GM18498 (cell line): Measurements from ENCODE around the gene DYNC1I2.

ENCODE experiments used
- ATAC-seq: cut with Tn5 transposase; IDR thresholded peaks from one replicate; pipeline ENCODE4 v1.9.1; 2021; ENCODE audit warnings: mild to moderate bottlenecking, moderate library complexity; ENCODE audit not compliant: unreplicated experiment

The DYNC1I2 gene

DNA sequence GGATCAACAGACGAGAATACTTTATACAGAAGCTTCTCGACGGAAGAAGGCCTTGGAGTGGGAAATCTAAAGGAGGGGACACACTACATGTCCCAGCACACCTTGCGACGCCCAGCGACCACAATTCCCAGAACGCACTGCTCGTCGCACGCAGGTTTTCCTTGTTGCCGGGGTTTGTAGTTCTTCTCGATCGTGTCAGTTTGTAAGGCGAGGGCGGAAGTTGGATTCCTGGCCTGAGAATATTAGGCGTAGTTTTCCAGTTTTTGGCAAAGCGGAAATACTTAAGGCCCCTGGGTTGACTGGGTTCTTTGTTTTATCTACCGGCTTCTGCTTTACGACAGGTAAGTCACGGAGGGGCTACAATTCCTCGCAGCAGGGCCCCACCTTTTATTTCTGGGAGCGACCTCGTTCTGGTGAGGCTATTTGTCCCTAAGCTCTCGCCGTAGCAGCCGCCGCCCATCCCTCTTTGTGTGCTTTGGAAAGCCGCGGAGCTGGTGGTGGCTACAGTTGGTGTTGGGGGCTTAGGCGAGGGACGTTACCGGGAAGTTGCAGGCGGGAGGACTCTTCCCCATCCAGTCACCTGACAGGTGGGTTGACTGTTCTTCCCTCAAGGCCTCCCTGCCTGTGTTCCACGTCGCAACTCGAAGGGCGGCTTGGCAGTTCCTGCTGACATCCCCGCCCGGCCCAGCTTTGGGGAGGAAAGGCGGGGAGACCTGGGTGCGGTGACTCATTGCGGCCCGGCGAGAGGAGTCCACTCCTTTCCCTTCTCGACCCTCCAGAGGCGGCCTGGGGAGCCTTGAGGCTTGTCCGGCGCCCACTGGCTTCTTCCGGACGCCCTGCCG is at the start of gene DYNC1I2:
Gene DYNC1I2, plus strand, starts transcription at position 183 of the 842 bp plus-strand sequence. CDS start 2,687 bp downstream, outside the sequence.
- ATAC-seq = peak; percentile 87

DNA sequence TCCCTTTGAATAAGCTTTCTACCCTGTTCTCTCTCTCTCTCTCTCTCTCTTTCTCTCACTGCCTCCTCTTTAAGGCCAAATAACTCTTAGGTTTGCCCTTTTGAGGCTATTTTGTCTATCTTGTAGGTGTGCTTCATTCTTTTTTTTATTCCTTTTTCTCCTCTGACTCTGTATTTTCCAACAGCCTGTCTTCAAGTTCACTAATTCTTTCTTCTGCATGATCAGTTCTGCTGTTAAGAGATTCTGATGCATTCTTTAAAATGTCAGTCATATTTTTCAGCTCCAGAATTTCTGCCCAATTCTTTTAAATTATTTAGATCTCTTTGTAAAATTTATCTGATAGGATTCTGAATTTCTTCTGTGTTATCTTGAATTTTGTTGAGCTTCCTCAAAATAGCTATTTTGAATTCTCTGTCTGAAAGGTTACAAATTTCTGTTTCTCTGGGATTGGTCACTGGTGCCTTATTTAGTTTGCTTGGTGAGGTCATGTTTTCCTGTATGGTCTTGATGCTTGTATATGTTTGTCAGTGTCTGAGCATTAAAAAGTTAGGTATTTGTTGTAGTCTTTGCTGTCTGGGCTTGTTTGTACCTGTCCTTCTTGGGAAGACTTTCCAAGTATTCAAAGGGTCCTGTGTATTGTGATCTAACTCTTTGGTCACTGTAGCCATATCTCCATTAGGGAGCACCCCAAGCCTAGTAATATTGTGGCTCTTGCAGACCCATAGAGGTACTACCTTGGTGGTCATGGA is 35.4 kb upstream of the DYNC1I2 start:
- ATAC-seq = no peak

DNA sequence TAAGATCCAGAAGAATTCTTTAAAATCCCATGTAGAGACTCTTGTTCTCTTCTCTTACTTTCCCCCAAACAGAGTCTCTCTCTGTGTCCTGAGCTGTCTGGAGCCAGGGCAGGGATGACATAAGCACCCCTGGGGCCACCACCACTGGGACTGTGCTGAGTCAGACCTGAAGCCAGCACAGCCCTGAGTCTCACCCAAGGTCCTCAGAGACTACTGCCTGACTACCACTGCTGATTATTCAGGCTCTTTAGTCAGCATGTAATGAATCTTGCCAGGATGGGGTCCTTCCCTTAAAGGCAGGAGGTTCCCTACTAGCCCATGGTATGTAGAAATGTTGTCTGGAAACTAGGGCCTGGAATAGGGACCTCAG is 34.9 kb upstream of the DYNC1I2 start:
- peak; percentile 81 for ATAC-seq

DNA sequence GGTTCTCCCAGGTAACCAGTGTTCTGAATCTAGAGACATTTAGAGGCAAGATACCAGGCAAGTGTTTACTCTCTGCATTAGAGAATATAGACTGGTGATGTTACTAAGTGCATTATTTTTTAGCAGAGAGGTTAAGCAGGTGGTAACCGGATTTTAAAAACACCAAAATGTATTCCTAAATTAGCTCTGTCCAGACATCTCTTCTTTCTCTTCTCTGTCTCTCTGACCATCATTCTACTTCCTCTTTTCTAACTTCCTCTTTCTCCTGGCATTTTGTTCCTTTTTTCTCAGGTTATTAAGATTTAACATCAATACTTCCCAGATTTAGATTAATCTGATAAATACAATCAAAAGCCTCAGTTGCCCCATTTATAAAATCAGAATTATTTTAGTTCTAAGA is 31.7 kb upstream of the DYNC1I2 start:
- peak; percentile 52 for ATAC-seq

DNA sequence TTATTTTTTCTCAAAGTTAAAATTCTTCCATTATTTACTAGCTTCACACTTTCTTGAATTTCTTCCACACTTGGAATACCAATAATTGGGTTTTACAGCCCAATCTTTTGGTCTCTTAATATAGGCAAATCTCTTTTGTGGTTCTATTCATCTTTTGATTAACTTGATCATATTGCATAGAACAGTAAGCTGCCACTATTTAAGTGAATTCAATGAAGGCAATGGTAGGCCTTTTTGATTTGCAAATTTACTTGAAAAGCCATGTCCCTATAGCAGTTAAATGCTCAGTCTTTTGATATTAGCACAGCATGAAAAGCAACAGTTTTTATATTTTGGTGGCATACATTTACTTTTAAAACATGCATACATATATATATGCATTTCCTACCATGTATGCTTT is 20.2 kb upstream of the DYNC1I2 start:
- no peak for ATAC-seq

DNA sequence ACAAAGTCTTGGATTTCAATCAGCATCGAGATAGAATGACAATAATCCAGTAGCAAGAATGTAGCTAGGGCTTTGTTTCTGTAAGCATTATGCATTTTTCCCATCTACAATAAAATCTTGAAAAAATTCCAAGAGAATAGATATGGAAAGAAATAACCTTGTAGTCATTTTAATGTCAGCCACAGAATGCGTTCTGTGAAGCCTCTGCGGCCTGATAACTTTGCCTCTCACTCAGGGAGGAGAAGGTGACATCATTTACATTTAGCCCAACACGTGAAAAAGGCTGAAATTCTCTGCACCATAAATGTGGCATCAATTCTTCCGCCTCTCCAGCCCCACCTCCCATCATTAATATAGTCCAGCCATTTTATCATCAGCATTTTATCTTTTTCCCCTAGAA is 19.1 kb upstream of the DYNC1I2 start:
- no peak for ATAC-seq

DNA sequence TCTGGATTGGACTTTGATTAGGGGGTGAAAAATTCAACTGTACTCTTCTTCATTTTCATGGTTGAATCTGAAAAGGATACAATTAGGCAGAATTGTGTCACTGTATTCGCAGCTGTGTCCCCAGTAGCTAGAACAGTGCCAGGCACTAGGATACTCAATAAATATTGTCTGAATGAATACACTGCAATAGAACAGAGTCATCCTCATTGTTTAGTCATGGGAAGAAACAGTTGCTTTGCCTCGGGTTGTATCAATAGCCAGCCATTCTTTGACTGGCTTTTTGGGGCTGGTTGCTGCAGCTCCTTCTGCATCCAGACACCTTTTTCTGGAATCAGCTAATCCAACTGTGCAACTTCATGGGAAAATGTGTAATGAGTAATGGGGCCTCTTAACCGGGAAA is 18.1 kb upstream of the DYNC1I2 start:
- ATAC-seq = no peak

DNA sequence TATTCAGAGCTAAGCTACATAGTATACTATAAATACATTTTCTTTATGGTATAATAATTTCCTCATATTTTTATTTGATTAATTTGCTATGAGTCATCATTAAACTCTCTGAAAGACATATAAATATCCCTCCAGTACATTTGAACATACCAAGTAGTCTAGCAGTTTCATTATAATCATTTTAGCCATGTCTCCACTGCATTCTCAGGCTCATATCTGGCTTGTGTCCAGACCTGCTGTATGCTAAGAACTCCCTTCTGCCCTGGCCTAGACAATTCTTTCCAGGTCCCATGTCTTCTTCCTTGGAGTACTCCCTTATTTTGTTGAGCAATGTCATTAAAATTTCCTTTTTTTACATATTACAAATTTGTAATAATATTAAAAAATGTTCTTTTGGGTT is 16.6 kb upstream of the DYNC1I2 start:
- no peak for ATAC-seq

DNA sequence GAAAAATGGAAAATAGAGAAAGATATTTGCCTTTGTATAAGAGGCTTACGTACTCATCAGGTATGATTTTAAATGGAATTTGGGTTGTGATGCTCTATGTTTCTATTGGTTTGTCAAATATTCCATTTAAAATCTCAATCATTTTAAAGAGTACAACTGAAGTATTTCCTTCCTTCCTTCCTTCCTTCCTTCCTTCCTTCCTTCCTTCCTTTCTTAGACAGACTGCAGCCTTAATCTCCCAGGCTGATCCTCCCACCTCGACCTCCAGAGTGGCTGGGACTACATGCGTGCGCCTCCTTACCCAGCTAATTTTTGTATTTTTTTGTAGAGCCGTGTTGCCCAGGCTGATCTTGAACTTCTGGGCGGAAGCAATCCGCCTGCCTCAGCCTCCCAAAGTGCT is 15.4 kb upstream of the DYNC1I2 start:
- ATAC-seq = no peak

DNA sequence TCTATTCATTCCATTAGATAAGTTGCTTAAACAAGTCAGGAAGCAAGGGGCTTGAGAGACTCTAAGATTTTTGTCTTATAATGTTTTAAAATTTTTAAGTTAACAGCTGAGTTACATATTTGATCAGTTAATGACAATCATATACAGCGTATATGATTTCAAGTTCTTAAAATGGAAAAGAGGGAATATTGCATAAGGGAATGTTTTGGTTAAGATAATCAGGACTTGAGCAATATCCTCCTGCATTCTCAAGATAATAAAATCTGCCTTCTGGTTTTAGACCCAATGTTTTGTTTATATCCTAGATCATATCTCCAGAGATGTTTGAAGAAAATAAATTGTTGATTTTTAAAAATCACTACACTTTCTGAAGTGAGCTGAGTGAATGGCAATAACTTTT is 13.4 kb upstream of the DYNC1I2 start:
- no peak for ATAC-seq

DNA sequence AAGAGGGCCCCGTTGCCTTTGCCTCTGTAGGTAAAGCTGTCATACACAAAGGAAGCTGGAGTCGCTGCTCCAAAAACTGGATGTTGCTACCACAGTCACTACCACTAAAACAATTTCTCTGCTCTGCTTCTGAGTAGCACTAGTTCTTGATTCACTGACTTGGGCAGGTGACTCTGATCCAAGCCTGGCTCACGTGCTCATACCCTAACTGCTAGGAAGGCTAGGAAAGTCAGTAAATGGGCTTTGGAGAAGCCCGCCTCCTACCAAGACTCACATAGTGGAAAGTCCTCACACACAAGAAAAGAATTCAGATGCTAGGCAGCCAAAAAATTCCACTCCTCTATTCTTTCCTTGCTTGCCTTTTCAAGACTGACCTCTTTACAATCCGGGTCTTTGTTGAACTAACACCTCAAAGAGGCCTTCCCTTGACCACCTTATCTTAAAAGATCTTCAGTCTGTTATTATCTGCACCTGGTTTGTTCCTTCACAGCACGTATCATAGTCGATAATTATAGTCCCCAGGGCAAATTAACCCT is 11.4 kb upstream of the DYNC1I2 start:
- no peak for ATAC-seq

DNA sequence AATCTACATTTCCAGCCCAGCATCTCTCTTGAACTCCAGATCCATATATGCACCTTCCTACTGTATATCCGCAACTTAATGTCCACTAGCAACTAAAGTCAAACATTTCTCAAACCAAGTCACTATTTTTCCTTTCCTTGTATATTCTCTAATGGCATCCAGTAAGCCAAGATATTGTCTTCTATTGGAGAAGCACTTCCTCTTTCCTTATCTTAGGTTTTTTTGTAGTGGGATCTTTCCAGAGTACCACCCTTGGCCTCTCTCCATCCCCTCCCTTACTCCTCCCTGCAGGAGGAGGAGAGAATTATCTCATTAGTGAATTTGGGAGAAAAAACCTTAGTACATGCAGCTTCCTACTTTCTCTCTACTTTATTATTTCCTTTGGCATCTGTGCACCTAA is 8.7 kb upstream of the DYNC1I2 start:
- no peak for ATAC-seq

DNA sequence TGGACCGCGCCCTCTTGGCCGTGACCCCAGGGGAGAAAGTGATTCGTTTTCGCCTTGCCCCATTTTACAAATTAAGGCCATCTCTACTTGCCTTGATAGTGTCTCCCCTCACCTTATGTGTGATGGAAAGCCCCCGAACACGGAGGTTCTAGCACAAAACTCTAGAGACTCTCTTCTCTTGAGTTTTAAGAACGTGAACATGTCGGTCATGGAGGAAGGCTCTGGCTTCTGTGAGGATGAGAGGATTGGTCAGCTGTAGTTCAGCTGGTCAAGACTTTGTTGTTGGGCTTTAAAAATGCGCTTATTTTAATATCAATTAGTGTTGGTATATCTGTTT is 828 bp downstream of the DYNC1I2 start:
- ATAC-seq = peak; percentile 21

DNA sequence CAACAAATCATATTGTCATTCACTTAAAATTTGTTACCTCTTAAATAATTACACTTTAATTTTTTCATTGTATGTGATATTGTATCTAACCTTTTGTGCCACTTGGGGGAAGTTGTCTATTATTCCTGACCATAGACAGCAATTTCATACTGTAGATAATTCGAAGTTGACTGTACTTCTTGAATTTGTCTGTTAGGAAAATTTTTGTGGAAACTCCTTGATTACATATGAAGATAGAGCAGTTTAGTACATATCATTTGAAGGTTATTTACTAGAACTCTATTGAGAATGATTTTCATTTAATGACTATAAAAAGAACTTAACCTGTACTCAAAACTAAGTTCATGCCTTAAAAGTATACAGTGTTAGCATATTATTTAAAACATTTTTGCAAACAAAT is 5.1 kb downstream of the DYNC1I2 start:
- ATAC-seq = no peak

DNA sequence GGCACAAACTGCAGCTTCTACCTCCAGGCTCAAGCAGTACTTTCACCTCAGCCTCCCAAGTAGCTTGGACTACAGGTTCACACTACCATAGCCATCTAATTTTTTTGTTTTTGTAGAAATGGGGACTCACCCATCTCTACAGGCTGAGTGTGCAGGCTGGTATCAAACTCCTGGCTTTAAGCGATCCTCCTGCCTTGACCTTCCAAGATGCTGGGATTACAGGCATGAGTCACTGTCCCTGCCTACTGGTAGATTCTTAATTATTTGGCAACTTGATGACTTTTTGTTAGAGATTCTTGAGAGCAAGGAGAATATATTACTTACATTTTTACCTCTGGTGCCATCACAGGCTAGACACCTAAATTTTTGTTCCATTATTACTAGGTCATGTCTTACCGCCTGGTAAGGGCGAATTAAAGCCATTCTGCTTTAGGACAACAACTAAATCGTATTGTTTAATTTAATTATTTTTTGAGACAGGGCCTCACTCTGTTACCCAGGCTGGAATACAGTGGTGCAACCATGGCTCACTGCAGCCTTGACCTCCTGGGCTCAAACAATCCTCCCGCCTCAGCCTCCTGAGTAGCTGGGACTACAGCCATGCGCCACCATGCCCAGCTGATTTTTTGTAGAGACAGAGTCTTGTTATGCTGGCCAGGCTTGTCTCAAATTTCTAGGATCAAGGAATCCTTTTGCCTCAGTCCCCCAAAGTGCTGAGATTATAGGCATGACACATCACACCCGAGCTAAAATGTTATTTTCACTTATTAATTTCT is 15.7 kb downstream of the DYNC1I2 start:
- ATAC-seq = no peak

DNA sequence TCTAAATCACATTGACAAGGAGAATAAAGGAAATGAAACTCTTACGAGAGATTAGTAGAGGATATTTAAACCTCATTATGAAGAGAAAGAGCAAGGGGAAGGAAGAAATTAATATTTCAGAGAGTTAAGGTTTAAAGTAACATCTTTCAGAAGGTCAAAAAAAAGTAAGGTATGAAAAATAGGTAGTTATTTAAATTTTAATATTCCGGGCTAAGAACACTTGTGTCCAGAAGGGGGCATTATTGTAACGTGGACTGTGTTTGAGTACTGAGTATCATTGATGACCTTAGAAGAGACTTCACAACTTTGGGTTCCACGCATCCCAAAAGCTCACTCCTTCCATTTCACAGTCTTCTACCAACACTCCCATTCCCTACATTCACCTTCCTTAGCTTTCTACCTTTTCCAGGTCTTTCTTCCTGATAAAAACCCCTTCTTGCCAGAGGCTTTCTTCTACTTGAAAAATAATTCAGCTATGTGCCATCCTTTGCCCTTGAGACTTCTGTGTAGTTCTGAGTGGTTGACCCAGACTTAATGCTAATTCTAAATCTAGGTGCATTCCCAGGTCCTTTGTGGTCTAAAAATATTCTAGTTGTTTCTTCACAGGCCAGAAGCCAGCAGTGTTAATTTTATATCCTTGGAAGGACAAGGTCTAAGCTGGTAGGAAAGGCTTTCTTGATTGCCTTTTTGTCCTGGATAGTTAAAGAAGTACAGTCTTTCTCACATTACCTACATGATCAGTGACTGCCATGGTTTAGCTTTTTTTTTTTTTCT is 16.5 kb downstream of the DYNC1I2 start:
- no peak for ATAC-seq

DNA sequence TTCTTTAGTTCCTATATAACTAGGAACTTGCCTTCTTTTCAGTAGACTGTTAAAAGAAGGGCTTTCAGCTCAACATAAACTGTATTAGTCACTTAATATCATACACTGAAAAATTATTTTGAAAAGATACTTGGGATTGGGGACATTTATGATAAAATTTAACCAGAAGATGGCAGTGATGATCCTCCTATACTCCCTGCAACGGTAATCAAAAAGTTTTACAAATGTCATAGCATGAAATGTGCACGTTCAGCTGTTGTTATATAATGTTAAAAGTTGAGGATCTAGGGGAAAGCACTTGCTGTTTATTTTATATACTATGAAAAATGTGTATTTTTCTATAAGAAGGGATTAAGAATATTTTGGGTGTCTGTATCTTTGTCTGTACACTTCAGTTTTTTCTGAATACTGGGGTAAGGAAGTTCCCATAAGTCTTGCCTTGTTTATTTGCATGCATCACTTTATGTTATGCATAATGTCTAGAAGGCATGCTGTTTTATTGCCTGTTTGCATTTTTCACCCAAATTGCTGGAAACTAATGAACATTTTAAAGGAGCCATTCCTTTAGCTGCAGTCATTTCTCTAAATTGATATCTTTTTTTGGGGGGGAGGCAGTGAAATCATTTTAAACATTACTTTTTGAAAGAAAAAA is 19.0 kb downstream of the DYNC1I2 start:
- ATAC-seq = no peak

DNA sequence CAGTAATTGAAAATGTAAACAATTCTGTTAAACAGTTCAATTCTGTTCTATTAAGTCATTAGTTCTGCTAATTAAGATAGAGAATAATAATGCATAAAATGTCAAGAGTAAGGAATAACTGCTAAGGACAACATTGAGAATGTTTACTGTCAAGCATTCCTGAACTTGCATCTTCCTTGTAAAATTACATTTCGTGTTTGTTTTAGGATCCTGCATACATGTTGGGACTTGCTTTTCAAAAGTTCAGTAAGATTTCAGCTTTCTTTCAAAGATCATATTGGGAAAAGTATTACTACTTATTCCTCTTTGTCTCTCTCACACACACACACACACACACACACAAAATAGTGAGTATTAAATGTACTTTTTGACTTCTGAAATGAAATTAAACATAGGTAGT is 20.5 kb downstream of the DYNC1I2 start:
- no peak for ATAC-seq

DNA sequence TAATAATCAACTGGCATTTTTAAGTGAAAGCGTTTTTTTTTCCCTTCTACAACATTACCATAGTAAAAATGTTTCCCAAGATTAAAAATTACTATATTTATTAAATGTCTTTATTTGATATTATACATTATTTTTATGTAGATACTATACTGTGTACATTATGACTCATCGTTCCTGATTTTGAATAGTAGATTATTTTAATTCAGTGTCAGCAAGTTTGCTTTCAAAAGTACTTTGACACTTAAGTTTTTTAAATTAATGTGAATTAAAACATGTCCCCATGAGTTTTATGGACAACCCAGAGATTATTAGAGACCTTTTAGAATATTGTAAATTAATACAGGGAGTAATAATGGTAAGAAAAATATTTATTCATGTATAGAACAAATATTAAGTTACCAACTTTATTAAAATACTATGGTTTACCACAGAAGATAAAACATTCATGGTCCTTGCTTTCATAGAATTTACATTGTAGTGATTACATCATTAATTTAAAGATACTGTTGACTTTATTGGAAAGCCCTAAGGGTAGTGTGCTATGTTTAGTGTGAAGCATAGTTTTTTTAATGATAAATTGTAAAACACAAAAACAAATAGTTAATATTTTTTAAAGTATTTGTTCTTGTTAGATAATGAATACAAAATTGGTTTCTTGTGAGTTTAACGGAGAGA is 21.9 kb downstream of the DYNC1I2 start:
- no peak for ATAC-seq

DNA sequence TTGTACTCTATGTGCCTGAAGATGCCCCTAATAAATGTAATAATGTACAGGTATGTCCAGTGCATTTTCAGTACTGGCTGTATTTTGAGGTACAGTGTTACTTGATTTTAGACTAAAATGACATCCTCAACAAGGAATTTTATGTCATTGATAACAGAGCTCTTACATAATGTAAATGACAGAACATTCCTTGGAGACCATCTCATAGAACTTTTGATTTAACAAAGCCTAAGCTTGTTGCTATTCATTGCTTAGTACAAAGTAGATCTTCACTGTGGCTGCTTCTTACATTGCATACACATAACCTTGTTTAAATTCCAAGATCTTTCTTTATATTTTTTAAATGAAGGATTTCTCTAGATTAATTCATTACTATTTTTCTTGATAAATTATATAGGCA is 24.1 kb downstream of the DYNC1I2 start:
- ATAC-seq = no peak
